ENCODE data around the gene VASN. TPM values are rescaled to one million over a fixed set of nuclear protein-coding genes. Genes with fewer than 3 reads are reported as not detected.

The VASN gene
- total and polyA plus RNA-seq, 2 donors from 2014 or later = 75.7 to 82.7 TPM

DNA sequence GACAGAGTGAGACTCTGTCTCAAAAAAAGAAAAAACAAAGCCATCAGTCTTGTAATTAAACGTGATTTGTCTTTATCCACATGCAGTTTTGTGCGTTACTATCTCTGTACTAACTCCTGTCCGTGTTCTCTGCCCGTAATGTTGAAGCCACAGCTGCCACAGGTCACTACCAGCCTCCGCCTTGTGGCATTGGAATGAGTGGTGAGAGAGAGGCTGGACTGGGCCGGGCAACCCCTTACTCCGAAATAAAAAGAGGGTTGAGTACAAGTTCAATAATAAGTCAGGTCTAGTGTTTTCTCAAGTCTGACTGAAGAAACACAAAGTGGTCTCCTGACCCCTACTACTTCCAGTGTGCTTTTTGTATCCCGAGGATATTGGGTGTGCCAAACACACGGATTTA, 59.4 kb downstream of the VASN start:
- DNase-seq (no peak), FAIRE-seq (no peak)
- Histone ChIP-seq H3K4me3 (ENCODE audit: low read length in 3 of 3) (no peak overlapping the region), H3K9me3 (ENCODE audit: control insufficient read depth in 2 of 3, insufficient read depth in 1 of 3, low read length in 3 of 3) (no peaks in the 10 kb centered on the region), H3K36me3 (ENCODE audit: control insufficient read depth in 2 of 3, insufficient read depth in 3 of 3, low read length in 3 of 3) (peaks cover 3 to 4% (median 4%) of the 10 kb centered on the region in 3 donors), H3K27ac (ENCODE audit: low read depth in 2 of 2, low read length in 2 of 2) (no peak overlapping the region), H3K4me1 (ENCODE audit: control insufficient read depth in 2 of 3, insufficient read depth in 2 of 3, low read depth in 1 of 3, low read length in 3 of 3) (peaks cover 3 to 10% (median 8%) of the 10 kb centered on the region in 3 donors), H3K9ac (ENCODE audit: low read length in 3 of 3) (no peak overlapping the region), H3K27me3 (ENCODE audit: control insufficient read depth, insufficient read depth, low read length) (no peaks in the 10 kb centered on the region)
- intact Hi-C loops (cut with DNase I) = no loop called here
- no peak for TF ChIP-seq CTCF (IDR thresholded peaks at IDR 0.05; ENCODE audit: borderline replicate concordance, extremely low read depth, insufficient read depth)

Other genes with a start within 250 kb of the VASN start
- 3.3 TPM for gene SRL, start 129.8 kb upstream of the VASN start, total RNA-seq
- 2.6 TPM for gene SRL, start 129.8 kb upstream of the VASN start, polyA plus RNA-seq (ENCODE audit: insufficient read depth, low read depth, low replicate concordance)
- gene TFAP4, start 98.8 kb upstream of the VASN start, total RNA-seq = 11.9 TPM
- 3.2 TPM for gene TFAP4, start 98.8 kb upstream of the VASN start, polyA plus RNA-seq (ENCODE audit: insufficient read depth, low read depth, low replicate concordance)
- 68.7 TPM for gene GLIS2, start 55.8 kb upstream of the VASN start, total RNA-seq
- gene GLIS2, start 55.8 kb upstream of the VASN start, polyA plus RNA-seq (ENCODE audit: insufficient read depth, low read depth, low replicate concordance) = 35.6 TPM
- 29.4 TPM for gene PAM16, start 20.5 kb upstream of the VASN start, total RNA-seq
- 61.1 TPM for gene PAM16, start 20.5 kb upstream of the VASN start, polyA plus RNA-seq (ENCODE audit: insufficient read depth, low read depth, low replicate concordance)
- 50.1 TPM for gene CORO7, start 44.7 kb downstream of the VASN start, total RNA-seq
- gene CORO7, start 44.7 kb downstream of the VASN start, polyA plus RNA-seq (ENCODE audit: insufficient read depth, low read depth, low replicate concordance) = 9.8 TPM
- 41.1 TPM for gene DNAJA3, start 54.0 kb downstream of the VASN start, total RNA-seq
- 49.4 TPM for gene DNAJA3, start 54.0 kb downstream of the VASN start, polyA plus RNA-seq (ENCODE audit: insufficient read depth, low read depth, low replicate concordance)
- gene NMRAL1, start 102.8 kb downstream of the VASN start, total RNA-seq = 54.9 TPM
- gene NMRAL1, start 102.8 kb downstream of the VASN start, polyA plus RNA-seq (ENCODE audit: insufficient read depth, low read depth, low replicate concordance) = 94.1 TPM
- 56.4 TPM for gene HMOX2, start 104.5 kb downstream of the VASN start, total RNA-seq
- gene HMOX2, start 104.5 kb downstream of the VASN start, polyA plus RNA-seq (ENCODE audit: insufficient read depth, low read depth, low replicate concordance) = 116 TPM
- 40.8 TPM for gene CDIP1, start 166.9 kb downstream of the VASN start, total RNA-seq
- gene CDIP1, start 166.9 kb downstream of the VASN start, polyA plus RNA-seq (ENCODE audit: insufficient read depth, low read depth, low replicate concordance) = 80.4 TPM
- 0.16 TPM for gene C16orf96, start 184.5 kb downstream of the VASN start, total RNA-seq
- gene C16orf96, start 184.5 kb downstream of the VASN start, polyA plus RNA-seq (ENCODE audit: insufficient read depth, low read depth, low replicate concordance) = 0.13 TPM
- gene UBALD1, start 243.0 kb downstream of the VASN start, total RNA-seq = 38.3 TPM
- 31.8 TPM for gene UBALD1, start 243.0 kb downstream of the VASN start, polyA plus RNA-seq (ENCODE audit: insufficient read depth, low read depth, low replicate concordance)